HEK293 (cell line): ENCODE data around the gene IL6R.
A peak's percentile ranks its signal among the peaks of the same experiment; 100 is the strongest.

Experiments
- CTCF ChIA-PET: fragments of 350-600 bp; formaldehyde crosslinking; extraction: SDS; loops from one replicate; lab custom pipeline; 2021; ENCODE audit warnings: antibody characterized with exemption; lab: Yijun Ruan, JAX
- POLR2A ChIA-PET: fragments of 300-600 bp; formaldehyde crosslinking; extraction: SDS; loops from one replicate; lab custom pipeline; 2020; ENCODE audit warnings: antibody characterized with exemption, inconsistent platforms; lab: Yijun Ruan, JAX
- H3K27ac ChIP-seq: fragments of 200-500 bp; sonication (Bioruptor generic); 2 replicates; pipeline ENCODE4 v1.5.1; 2014; ENCODE audit warnings: low read depth, low read length, control low read depth, inconsistent platforms; ENCODE audit errors: extremely low read depth
- H3K36me3 ChIP-seq, 2 experiments: fragments of 200-500 bp in 1 of 2; sonication (Bioruptor generic) in 1 of 2; 1 replicate in 1 of 2; 2 replicates in 1 of 2; pipeline ENCODE4 v1.5.1; 2014 to 2017; ENCODE audit warnings: inconsistent platforms in 2 of 2, low read length in 2 of 2; ENCODE audit not compliant: control insufficient read depth in 2 of 2, insufficient read depth in 1 of 2
- H3K4me1 ChIP-seq: fragments of 200-500 bp; sonication (Bioruptor generic); 2 replicates; pipeline ENCODE4 v1.5.1; 2014; ENCODE audit warnings: mild to moderate bottlenecking, low read length, inconsistent platforms; ENCODE audit not compliant: control insufficient read depth, insufficient read depth
- H3K4me3 ChIP-seq: 2 replicates; pipeline ENCODE4 v1.5.1; 2011; ENCODE audit warnings: low read depth, mild to moderate bottlenecking, control low read depth, low read length, moderate library complexity
- H3K9me3 ChIP-seq: fragments of 200-500 bp; sonication (Bioruptor generic); 2 replicates; pipeline ENCODE4 v1.5.1; 2014; ENCODE audit warnings: low read depth, low read length, inconsistent platforms; ENCODE audit not compliant: control insufficient read depth, insufficient read depth
- EGR2 ChIP-seq: fragments of 450-650 bp; formaldehyde crosslinking; IDR thresholded peaks from 2 replicates; pipeline ENCODE4 v1.5.1; 2016; ENCODE audit warnings: low read depth, missing biosample characterization, missing genetic modification characterization
- GLIS1 ChIP-seq: fragments of 450-650 bp; formaldehyde crosslinking; IDR thresholded peaks from 2 replicates; pipeline ENCODE4 v1.5.1; 2016; ENCODE audit warnings: missing biosample characterization, missing genetic modification characterization
- ZEB2 ChIP-seq: fragments of 450-650 bp; formaldehyde crosslinking; IDR thresholded peaks from 2 replicates; pipeline ENCODE4 v1.5.1; 2016; ENCODE audit warnings: missing biosample characterization, missing genetic modification characterization
- ZFHX2 ChIP-seq: fragments of 450-650 bp; formaldehyde crosslinking; conservative IDR thresholded peaks from 2 replicates; pipeline ENCODE4 v1.5.1; 2016; ENCODE audit warnings: missing biosample characterization, missing genetic modification characterization
- ZIC2 ChIP-seq: fragments of 450-650 bp; formaldehyde crosslinking; IDR thresholded peaks from 2 replicates; pipeline ENCODE4 v1.5.1; 2016; ENCODE audit warnings: missing biosample characterization, missing genetic modification characterization
- ZNF121 ChIP-seq: fragments of 450-650 bp; formaldehyde crosslinking; IDR thresholded peaks from 2 replicates; pipeline ENCODE4 v1.5.1; 2016; ENCODE audit warnings: missing biosample characterization, missing genetic modification characterization
- ZNF19 ChIP-seq: fragments of 450-650 bp; formaldehyde crosslinking; IDR thresholded peaks from 2 replicates; pipeline ENCODE4; 2016; ENCODE audit warnings: missing biosample characterization, missing genetic modification characterization, low read depth
- ZNF521 ChIP-seq: fragments of 450-650 bp; formaldehyde crosslinking; IDR thresholded peaks from 2 replicates; pipeline ENCODE4 v1.5.1; 2017; ENCODE audit warnings: missing biosample characterization, mild to moderate bottlenecking, missing genetic modification characterization
- ZNF571 ChIP-seq: fragments of 450-650 bp; formaldehyde crosslinking; IDR thresholded peaks from 2 replicates; pipeline ENCODE4 v1.5.0; 2017; ENCODE audit warnings: missing biosample characterization, missing genetic modification characterization
- ZNF610 ChIP-seq: fragments of 450-650 bp; formaldehyde crosslinking; IDR thresholded peaks from 2 replicates; pipeline ENCODE4 v1.5.1; 2016; ENCODE audit warnings: missing biosample characterization, missing genetic modification characterization, borderline replicate concordance
- ZNF623 ChIP-seq: fragments of 450-650 bp; formaldehyde crosslinking; IDR thresholded peaks from 2 replicates; pipeline ENCODE4 v1.5.1; 2016; ENCODE audit warnings: missing biosample characterization, missing genetic modification characterization
- ZNF624 ChIP-seq: fragments of 450-650 bp; formaldehyde crosslinking; IDR thresholded peaks from 2 replicates; pipeline ENCODE4 v1.5.1; 2017; ENCODE audit warnings: missing biosample characterization, missing genetic modification characterization
- ZNF626 ChIP-seq: fragments of 450-650 bp; sonication (Bioruptor Pico); formaldehyde crosslinking; IDR thresholded peaks from 2 replicates; pipeline ENCODE4 v1.5.1; 2018; ENCODE audit warnings: missing biosample characterization, missing genetic modification characterization, inconsistent platforms
- ZNF658 ChIP-seq: fragments of 450-650 bp; formaldehyde crosslinking; IDR thresholded peaks from 2 replicates; pipeline ENCODE4; 2016; ENCODE audit warnings: missing biosample characterization, missing genetic modification characterization
- ZNF776 ChIP-seq: fragments of 450-650 bp; formaldehyde crosslinking; IDR thresholded peaks from 2 replicates; pipeline ENCODE4 v1.5.0; 2017; ENCODE audit warnings: missing biosample characterization, missing genetic modification characterization, borderline replicate concordance
- ZSCAN16 ChIP-seq: fragments of 450-650 bp; formaldehyde crosslinking; IDR thresholded peaks from 2 replicates; pipeline ENCODE4 v1.5.1; 2016; ENCODE audit warnings: missing biosample characterization, missing genetic modification characterization
- TF ChIP-seq, protein P1 (sequence below): fragments of 450-650 bp; formaldehyde crosslinking; IDR thresholded peaks from 2 replicates; pipeline ENCODE4 v1.5.1; 2017; ENCODE audit warnings: missing biosample characterization, missing genetic modification characterization

The IL6R gene

DNA sequence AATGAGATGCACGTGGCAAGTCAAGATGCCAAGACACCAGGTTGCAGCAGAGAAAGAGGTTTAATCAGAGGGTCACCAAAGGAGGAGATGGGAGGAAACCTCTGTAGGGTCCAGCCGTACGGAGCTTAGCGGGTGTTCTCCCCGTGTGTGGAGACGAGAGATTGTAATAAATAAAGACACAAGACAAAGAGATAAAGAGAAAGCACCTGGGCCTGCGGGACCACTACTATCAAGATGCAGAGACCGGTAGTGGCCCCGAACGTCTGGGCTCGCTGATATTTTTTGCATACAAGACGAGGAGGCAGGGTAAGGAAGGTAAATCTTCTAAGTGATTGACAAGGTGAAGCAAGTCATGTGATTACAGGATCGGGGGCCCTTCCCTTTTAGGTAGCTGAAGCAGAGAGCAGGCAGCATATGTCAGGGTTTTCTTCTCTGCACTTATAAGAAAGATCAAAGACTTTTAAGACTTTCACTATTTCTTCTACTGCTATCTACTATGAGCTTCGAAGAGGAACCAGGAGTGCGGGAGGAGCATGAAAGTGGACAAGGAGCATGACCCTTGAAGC is 55.6 kb downstream of the IL6R start:
- TF ChIP-seq ZSCAN16 (no peak), ZNF624 (no peak), ZNF121 (tag by site-specific recombination) (no peak), ZNF658 (tag by site-specific recombination) (no peak), ZNF521 (no peak)
- TF ChIP-seq, all 188 proteins: peak for 0
- POLR2A ChIA-PET = no interaction called here
- H3K9me3 ChIP-seq = no peaks in the 10 kb centered on the region
- H3K4me1 ChIP-seq = no peaks in the 10 kb centered on the region
- H3K4me3 ChIP-seq = no peak overlapping the region
- no peaks in the 10 kb centered on the region for H3K36me3 ChIP-seq
- no peak overlapping the region for H3K27ac ChIP-seq
- CTCF ChIA-PET = interaction anchor here (0.6 to 1.4 kb wide), 4 partner anchors 18 to 175 kb away, joined by 3 to 5 read pairs (median 4); no protein-coding TSS in a partner anchor

GRCh38 chr1:154463512-154463990 is 58.4 kb downstream of the IL6R start:
- no peak overlapping the region for H3K27ac ChIP-seq

DNA sequence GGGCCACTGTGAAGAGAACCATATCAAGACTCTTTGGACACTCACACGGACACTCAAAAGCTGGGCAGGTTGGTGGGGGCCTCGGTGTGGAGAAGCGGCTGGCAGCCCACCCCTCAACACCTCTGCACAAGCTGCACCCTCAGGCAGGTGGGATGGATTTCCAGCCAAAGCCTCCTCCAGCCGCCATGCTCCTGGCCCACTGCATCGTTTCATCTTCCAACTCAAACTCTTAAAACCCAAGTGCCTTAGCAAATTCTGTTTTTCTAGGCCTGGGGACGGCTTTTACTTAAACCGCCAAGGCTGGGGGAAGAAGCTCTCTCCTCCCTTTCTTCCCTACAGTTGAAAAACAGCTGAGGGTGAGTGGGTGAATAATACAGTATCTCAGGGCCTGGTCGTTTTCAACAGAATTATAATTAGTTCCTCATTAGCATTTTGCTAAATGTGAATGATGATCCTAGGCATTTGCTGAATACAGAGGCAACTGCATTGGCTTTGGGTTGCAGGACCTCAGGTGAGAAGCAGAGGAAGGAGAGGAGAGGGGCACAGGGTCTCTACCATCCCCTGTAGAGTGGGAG is 60.6 kb downstream of the IL6R start:
- TF ChIP-seq ZNF623 (no peak), ZFHX2 (tag by site-specific recombination) (0 out of 2 replicates have a peak, but pooled peaks have one; percentile 25), EGR2 (tag by site-specific recombination) (peak; percentile 86)
- Histone ChIP-seq H3K9me3 (no peaks in the 10 kb centered on the region), H3K4me1 (no peaks in the 10 kb centered on the region), H3K36me3 (no peaks in the 10 kb centered on the region), H3K4me3 (no peak overlapping the region), H3K27ac (no peak overlapping the region)
- POLR2A ChIA-PET = no interaction called here
- CTCF ChIA-PET = interaction anchor here (0.6 to 0.7 kb wide), 3 partner anchors 81 to 592 kb away, joined by 3 read pairs; no protein-coding TSS in a partner anchor

More at GRCh38 chr1:154463512-154463990, 58.4 kb downstream of the IL6R start:
- ChIA-PET CTCF (interaction anchor here (0.6 kb wide), 1 partner anchor 21 kb away, joined by 4 read pairs; no protein-coding TSS in a partner anchor), POLR2A (no interaction called here)
- Histone ChIP-seq H3K4me3 (no peak overlapping the region), H3K4me1 (no peaks in the 10 kb centered on the region), H3K36me3 (no peaks in the 10 kb centered on the region), H3K9me3 (no peaks in the 10 kb centered on the region)
- TF ChIP-seq GLIS1 (tag by site-specific recombination) (no peak), ZIC2 (tag by site-specific recombination) (peak; percentile 65)

DNA sequence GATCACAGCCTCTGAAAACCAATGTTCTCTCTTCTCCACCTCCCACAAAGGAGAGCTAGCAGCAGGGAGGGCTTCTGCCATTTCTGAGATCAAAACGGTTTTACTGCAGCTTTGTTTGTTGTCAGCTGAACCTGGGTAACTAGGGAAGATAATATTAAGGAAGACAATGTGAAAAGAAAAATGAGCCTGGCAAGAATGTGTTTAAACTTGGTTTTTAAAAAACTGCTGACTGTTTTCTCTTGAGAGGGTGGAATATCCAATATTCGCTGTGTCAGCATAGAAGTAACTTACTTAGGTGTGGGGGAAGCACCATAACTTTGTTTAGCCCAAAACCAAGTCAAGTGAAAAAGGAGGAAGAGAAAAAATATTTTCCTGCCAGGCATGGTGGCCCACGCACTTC is 61.1 kb downstream of the IL6R start:
- ChIA-PET POLR2A (no interaction called here), CTCF (interaction anchor here (0.6 to 0.7 kb wide), 2 partner anchors 80 to 591 kb away, joined by 3 read pairs; no protein-coding TSS in a partner anchor)
- Histone ChIP-seq H3K4me3 (no peak overlapping the region), H3K4me1 (no peaks in the 10 kb centered on the region), H3K9me3 (no peaks in the 10 kb centered on the region), H3K36me3 (no peaks in the 10 kb centered on the region), H3K27ac (no peak overlapping the region)
- TF ChIP-seq GLIS1 (tag by site-specific recombination) = peak; percentile 0; the same call in 1 of the 2 replicates
- no peak for TF ChIP-seq ZNF19 (tag by site-specific recombination)

- H3K4me1 ChIP-seq = no peaks in the 10 kb centered on the region
- POLR2A ChIA-PET = no interaction called here
- H3K36me3 ChIP-seq = no peaks in the 10 kb centered on the region
- no peak overlapping the region for H3K4me3 ChIP-seq
- CTCF ChIA-PET = interaction anchor here (1.7 kb wide), 1 partner anchor 132 kb away, joined by 6 read pairs; no protein-coding TSS in a partner anchor
- TF ChIP-seq ZIC2 (tag by site-specific recombination) (no peak), ZNF571 (tag by site-specific recombination) (no peak), ZNF610 (no peak), ZEB2 (tag by site-specific recombination) (no peak), ZNF626 (tag by site-specific recombination) (no peak), ZNF776 (tag by site-specific recombination) (no peak)
- TF ChIP-seq, protein P1, sequence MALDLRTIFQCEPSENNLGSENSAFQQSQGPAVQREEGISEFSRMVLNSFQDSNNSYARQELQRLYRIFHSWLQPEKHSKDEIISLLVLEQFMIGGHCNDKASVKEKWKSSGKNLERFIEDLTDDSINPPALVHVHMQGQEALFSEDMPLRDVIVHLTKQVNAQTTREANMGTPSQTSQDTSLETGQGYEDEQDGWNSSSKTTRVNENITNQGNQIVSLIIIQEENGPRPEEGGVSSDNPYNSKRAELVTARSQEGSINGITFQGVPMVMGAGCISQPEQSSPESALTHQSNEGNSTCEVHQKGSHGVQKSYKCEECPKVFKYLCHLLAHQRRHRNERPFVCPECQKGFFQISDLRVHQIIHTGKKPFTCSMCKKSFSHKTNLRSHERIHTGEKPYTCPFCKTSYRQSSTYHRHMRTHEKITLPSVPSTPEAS = no peak
- TF ChIP-seq, all 188 proteins: peak for 0
- no peaks in the 10 kb centered on the region for H3K9me3 ChIP-seq
- no peak overlapping the region for H3K27ac ChIP-seq
These were observed 61.8 kb downstream of the IL6R start for GRCh38 chr1:154466921-154467417.
